ENCODE data around the gene PCDHB7.
A peak's percentile ranks its signal among the peaks of the same experiment; 100 is the strongest.
"Not testable (repeated sequence)": the region's sequence is repeated elsewhere in the genome, so short reads cannot be mapped to it uniquely, and the experiment has no call there.

Gene PCDHB7

GRCh38 chr5:141172381-141173204 is at the start of gene PCDHB7:
Gene PCDHB7 (plus strand): TSS chr5:141172644. CDS start chr5:141172836, 192 bp downstream.
- peak; percentile 45 for DNase-seq (ENCODE audit: low spot score)

DNA sequence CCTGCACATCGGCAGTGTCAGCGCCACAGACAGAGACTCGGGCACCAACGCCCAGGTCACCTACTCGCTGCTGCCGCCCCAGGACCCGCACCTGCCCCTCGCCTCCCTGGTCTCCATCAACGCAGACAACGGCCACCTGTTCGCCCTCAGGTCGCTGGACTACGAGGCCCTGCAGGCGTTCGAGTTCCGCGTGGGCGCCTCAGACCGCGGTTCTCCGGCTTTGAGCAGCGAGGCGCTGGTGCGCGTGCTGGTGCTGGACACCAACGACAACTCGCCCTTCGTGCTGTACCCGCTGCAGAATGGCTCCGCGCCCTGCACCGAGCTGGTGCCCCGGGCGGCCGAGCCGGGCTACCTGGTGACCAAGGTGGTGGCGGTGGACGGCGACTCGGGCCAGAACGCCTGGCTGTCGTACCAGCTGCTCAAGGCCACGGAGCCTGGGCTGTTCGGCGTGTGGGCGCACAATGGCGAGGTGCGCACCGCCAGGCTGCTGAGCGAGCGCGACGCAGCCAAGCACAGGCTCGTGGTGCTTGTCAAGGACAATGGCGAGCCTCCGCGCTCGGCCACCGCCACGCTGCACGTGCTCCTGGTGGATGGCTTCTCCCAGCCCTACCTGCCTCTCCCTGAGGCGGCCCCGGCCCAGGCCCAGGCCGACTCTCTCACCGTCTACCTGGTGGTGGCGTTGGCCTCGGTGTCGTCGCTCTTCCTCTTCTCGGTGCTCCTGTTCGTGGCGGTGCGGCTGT is 48.9 kb upstream of the PCDHB7 start:
- DNase-seq (ENCODE audit: low spot score): not testable (repeated sequence)

GRCh38 chr5:141127305-141127704 is 45.1 kb upstream of the PCDHB7 start:
- DNase-seq (ENCODE audit: low spot score): no peak

DNA sequence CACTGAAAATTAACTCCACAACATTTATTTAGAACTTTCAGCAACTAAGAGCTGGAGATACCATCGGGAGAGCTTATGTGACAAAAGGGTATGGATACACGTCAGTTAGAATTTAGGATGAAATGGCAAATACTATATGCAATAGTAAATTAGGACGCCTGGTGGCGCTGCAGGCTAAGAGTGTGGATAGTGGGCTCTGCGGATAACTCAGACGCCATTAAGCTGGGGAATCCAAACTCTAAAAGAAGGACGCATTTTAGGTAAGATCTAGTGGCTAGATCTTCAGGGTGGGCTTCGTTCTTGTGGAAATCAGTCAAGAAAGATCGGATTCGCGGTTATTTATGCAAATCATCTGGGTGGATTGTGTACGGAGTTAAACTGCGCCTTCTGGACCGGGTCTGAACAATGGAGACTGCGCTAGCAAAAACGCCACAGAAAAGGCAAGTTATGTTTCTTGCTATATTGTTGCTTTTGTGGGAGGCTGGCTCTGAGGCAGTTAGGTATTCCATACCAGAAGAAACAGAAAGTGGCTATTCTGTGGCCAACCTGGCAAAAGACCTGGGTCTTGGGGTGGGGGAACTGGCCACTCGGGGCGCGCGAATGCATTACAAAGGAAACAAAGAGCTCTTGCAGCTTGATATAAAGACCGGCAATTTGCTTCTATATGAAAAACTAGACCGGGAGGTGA is 37.3 kb upstream of the PCDHB7 start, which contains the start of gene PCDHB5:
TSS of gene PCDHB5 (plus strand) at position 177 of the 688 bp plus-strand sequence. CDS start at position 406, 229 bp downstream.
- peak; percentile 28 for DNase-seq (ENCODE audit: low spot score)

GRCh38 chr5:141135718-141136266 is 36.7 kb upstream of the PCDHB7 start:
- no peak for DNase-seq (ENCODE audit: low spot score)

- DNase-seq (ENCODE audit: low spot score): not testable (repeated sequence)
Measured at GRCh38 chr5:141137346-141137745, 35.1 kb upstream of the PCDHB7 start.

DNA sequence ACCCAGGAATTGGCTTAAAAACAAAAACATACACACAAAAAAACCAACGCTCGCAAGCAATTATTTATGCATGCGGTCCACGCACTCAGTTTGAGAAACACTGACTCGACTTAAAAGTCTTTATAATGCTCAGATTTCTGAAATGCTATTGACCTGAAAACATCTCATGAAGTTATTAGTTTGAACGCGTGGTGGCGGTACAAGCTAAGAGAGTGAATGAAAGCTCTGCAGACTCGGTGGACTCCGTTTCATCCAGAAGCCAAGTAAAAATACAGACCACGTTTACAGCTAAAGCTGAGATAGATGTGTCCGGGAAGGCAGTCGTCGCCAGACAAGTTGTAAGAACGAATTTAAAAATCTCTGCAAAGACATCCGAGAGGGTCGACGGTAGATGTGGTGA is 22.6 kb upstream of the PCDHB7 start, which contains the start of gene PCDHB6:
TSS of gene PCDHB6 (plus strand) at position 246 of the 400 bp plus-strand sequence. CDS start 201 bp downstream, outside the sequence.
- peak; percentile 51 for DNase-seq (ENCODE audit: low spot score)

DNA sequence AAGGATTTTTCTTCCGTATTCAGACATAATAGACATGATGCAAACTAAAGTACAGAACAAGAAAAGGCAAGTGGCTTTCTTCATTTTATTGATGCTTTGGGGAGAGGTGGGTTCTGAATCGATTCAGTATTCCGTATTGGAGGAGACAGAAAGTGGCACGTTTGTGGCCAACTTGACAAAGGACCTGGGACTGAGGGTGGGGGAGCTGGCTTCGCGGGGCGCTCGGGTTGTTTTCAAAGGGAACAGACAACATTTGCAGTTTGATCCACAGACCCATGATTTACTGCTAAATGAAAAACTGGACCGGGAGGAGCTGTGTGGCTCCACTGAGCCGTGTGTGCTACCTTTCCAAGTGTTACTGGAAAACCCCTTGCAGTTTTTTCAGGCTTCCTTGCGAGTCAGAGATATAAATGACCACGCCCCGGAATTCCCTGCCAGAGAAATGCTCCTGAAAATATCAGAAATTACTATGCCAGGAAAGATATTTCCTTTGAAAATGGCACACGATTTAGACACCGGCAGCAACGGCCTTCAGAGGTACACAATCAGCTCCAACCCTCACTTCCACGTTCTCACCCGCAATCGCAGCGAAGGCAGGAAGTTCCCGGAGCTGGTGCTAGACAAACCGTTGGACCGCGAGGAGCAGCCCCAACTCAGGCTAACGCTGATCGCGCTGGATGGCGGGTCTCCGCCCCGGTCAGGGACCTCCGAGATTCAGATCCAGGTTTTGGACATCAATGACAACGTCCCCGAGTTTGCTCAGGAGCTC is 22.0 kb upstream of the PCDHB7 start:
- DNase-seq (ENCODE audit: low spot score): no peak

DNA sequence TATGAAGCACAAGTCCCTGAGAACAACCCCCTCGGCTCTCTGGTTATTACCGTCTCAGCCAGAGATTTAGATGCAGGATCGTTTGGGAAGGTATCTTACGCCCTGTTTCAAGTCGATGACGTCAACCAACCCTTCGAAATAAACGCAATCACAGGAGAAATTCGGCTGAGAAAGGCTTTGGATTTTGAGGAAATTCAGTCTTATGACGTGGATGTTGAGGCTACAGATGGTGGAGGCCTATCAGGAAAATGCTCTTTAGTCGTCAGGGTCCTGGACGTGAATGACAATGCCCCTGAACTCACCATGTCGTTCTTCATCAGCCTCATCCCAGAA is 21.5 kb upstream of the PCDHB7 start:
- DNase-seq (ENCODE audit: low spot score): no peak

GRCh38 chr5:141151632-141152031 is 20.8 kb upstream of the PCDHB7 start:
- DNase-seq (ENCODE audit: low spot score): not testable (repeated sequence)

DNA sequence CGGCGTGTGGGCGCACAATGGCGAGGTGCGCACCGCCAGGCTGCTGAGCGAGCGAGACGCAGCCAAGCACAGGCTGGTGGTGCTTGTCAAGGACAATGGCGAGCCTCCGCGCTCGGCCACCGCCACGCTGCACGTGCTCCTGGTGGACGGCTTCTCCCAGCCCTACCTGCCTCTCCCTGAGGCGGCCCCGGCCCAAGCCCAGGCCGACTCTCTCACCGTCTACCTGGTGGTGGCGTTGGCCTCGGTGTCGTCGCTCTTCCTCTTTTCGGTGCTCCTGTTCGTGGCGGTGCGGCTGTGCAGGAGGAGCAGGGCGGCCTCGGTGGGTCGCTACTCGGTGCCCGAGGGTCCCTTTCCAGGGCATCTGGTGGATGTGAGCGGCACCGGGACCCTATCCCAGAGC is 20.3 kb upstream of the PCDHB7 start:
- DNase-seq (ENCODE audit: low spot score): not testable (repeated sequence)

GRCh38 chr5:141155540-141156374 is 16.7 kb upstream of the PCDHB7 start:
- peak; percentile 13 for DNase-seq (ENCODE audit: low spot score)

- not testable (repeated sequence) for DNase-seq (ENCODE audit: low spot score)
Measured at GRCh38 chr5:141157356-141157755, 15.1 kb upstream of the PCDHB7 start.

DNA sequence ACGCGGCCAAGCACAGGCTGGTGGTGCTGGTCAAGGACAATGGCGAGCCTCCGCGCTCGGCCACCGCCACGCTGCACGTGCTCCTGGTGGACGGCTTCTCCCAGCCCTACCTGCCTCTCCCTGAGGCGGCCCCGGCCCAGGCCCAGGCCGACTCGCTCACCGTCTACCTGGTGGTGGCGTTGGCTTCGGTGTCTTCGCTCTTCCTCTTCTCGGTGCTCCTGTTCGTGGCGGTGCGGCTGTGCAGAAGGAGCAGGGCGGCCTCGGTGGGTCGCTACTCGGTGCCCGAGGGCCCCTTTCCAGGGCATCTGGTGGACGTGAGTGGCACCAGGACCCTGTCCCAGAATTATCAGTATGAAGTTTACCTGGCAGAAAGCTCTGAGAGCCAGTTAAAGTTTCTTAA is 14.5 kb upstream of the PCDHB7 start:
- DNase-seq (ENCODE audit: low spot score): not testable (repeated sequence)

DNA sequence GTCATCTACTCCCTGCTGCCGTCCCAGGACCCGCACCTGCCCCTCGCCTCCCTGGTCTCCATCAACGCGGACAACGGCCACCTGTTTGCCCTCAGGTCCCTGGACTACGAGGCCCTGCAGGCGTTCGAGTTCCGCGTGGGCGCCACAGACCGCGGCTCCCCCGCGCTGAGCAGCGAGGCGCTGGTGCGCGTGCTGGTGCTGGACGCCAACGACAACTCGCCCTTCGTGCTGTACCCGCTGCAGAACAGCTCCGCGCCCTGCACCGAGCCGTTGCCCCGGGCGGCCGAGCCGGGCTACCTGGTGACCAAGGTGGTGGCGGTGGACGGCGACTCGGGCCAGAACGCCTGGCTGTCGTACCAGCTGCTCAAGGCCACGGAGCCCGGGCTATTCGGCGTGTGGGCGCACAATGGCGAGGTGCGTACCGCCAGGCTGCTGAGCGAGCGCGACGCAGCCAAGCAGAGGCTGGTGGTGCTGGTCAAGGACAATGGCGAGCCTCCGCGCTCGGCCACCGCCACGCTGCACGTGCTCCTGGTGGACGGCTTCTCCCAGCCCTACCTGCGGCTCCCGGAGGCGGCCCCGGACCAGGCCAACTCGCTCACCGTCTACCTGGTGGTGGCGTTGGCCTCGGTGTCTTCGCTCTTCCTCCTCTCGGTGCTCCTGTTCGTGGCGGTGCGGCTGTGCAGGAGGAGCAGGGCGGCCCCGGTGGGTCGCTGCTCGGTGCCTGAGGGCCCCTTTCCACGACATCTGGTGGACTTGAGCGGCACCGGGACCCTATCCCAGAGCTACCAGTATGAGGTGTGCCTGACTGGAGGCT is 2.1 kb downstream of the PCDHB7 start:
- DNase-seq (ENCODE audit: low spot score): not testable (repeated sequence)

DNA sequence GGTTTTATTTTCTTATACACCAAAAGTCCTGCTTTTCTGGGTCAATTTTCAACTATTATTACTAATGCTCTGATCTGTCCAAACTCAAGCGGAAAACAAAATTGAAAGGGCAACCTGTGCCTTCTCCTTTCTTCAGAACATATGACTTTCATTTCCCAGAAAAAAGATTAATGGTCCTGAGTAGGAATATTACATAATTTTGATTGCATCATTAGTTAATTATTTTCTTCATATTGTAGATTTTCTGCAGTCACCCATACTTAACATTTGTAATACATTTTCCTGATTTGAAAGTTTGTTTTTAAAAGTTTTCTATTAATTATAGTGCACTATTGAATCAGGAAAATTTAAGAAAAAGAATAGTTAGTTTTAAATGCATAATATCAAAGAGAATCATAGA is 3.5 kb downstream of the PCDHB7 start:
- DNase-seq (ENCODE audit: low spot score): no peak

DNA sequence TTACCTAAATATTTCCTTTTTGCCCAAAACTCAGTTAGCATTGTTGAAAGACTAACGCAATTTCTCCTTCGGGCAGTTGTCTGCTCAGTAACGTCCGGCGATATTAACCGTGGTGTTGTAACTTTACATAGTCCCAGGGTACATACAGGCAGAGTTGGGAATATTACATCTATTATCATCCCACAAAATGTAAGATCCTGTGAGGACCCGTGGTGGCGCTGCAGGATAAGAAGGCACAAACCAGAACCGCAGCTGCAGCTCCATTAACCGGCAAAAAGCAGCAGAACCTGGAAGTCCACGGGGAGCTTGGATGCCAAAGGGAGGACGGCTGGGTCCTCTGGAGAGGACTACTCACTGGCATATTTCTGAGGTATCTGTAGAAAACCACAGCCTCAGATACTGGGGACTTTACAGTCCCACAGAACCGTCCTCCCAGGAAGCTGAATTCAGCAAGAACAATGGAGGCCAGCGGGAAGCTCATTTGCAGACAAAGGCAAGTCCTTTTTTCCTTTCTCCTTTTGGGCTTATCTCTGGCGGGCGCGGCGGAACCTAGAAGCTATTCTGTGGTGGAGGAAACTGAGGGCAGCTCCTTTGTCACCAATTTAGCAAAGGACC is 5.2 kb downstream of the PCDHB7 start, which contains the start of gene PCDHB8:
TSS of gene PCDHB8 (plus strand) at position 214 of the 615 bp plus-strand sequence. CDS start at position 459, 245 bp downstream.
- not testable (repeated sequence) for DNase-seq (ENCODE audit: low spot score)

- not testable (repeated sequence) for DNase-seq (ENCODE audit: low spot score)
Measured at GRCh38 chr5:141179371-141179770, 6.9 kb downstream of the PCDHB7 start.

DNA sequence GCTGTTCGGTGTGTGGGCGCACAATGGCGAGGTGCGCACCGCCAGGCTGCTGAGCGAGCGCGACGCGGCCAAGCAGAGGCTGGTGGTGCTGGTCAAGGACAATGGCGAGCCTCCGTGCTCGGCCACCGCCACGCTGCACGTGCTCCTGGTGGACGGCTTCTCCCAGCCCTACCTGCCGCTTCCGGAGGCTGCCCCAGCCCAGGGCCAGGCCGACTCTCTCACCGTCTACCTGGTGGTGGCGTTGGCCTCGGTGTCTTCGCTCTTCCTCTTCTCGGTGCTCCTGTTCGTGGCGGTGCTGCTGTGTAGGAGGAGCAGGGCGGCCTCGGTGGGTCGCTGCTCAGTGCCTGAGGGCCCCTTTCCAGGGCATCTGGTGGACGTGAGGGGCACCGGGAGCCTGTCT is 7.4 kb downstream of the PCDHB7 start:
- DNase-seq (ENCODE audit: low spot score): not testable (repeated sequence)
